ENCODE data around the gene LGR4. TPM values are rescaled to one million over a fixed set of nuclear protein-coding genes. Genes with fewer than 3 reads are reported as not detected.
A peak's percentile ranks its signal among the peaks of the same experiment; 100 is the strongest.

Gene LGR4
- total RNA-seq, 4 donors from 2014 or later, result 18.1 to 31.5 (median 26.1) TPM

- no peak for TF ChIP-seq CTCF (IDR thresholded peaks at IDR 0.05)
- no peak for ATAC-seq (ENCODE audit: low FRiP score)
- DNase-seq (ENCODE audit: low spot score), result no peak
Measured at GRCh38 chr11:27409742-27410141, 62.8 kb downstream of the LGR4 start.

GRCh38 chr11:27409049-27409448 is 63.5 kb downstream of the LGR4 start:
- no peak for ATAC-seq (ENCODE audit: low FRiP score)
- DNase-seq (ENCODE audit: low spot score), result no peak
- TF ChIP-seq CTCF (IDR thresholded peaks at IDR 0.05), result no peak

GRCh38 chr11:27408246-27408800 is 64.3 kb downstream of the LGR4 start:
- ATAC-seq (ENCODE audit: low FRiP score) (no peak), DNase-seq (ENCODE audit: low spot score) (no peak)
- no peak for TF ChIP-seq CTCF (IDR thresholded peaks at IDR 0.05)

- peak; percentile 74 for ATAC-seq (ENCODE audit: low FRiP score)
Measured at GRCh38 chr11:27406498-27407354, 65.9 kb downstream of the LGR4 start.

GRCh38 chr11:27405134-27405533 is 67.5 kb downstream of the LGR4 start:
- ATAC-seq (ENCODE audit: low FRiP score), result no peak

More at GRCh38 chr11:27406498-27407354, 65.9 kb downstream of the LGR4 start:
- no peak for TF ChIP-seq CTCF (IDR thresholded peaks at IDR 0.05)
- no peak for DNase-seq (ENCODE audit: low spot score)

GRCh38 chr11:27404427-27404826 is 68.2 kb downstream of the LGR4 start:
- TF ChIP-seq CTCF (IDR thresholded peaks at IDR 0.05), result no peak
- ATAC-seq (ENCODE audit: low FRiP score) (no peak), DNase-seq (ENCODE audit: low spot score) (no peak)

More at GRCh38 chr11:27405134-27405533, 67.5 kb downstream of the LGR4 start:
- DNase-seq (ENCODE audit: low spot score), result no peak
- no peak for TF ChIP-seq CTCF (IDR thresholded peaks at IDR 0.05)

- no peak for DNase-seq (ENCODE audit: low spot score)
- ATAC-seq (ENCODE audit: low FRiP score), result no peak
- no peak for TF ChIP-seq CTCF (IDR thresholded peaks at IDR 0.05)
Measured at GRCh38 chr11:27403195-27403594, 69.4 kb downstream of the LGR4 start.
